Measurements from ENCODE around the gene APRT. TPM values are rescaled to one million over a fixed set of nuclear protein-coding genes. Genes with fewer than 3 reads are reported as not detected.

The APRT gene
- polyA plus RNA-seq, 3 donors = 123 to 307 (median 233) TPM

GRCh38 chr16:88807626-88808453, 3.9 kb downstream of the APRT start:
- Histone ChIP-seq H3K27me3 (ENCODE audit: control insufficient read depth in 2 of 2, insufficient read depth in 2 of 2, low read length in 2 of 2) (no peaks in the 10 kb centered on the region), H2AFZ (ENCODE audit: insufficient read depth, low read depth, low read length, poor library complexity, severe bottlenecking) (no peak overlapping the region), H3K36me3 (replicated peaks in 1 of 2; ENCODE audit: control insufficient read depth in 1 of 2, insufficient read depth in 2 of 2, low read length in 2 of 2) (peaks cover 14 to 25% of the 10 kb centered on the region in 2 donors), H3K4me3 (replicated peaks in 1 of 3; ENCODE audit: low read depth in 2 of 3, low read length in 3 of 3) (no peak overlapping the region), H3K4me2 (replicated peaks; ENCODE audit: extremely low read depth, low read length, poor library complexity, severe bottlenecking) (no peak overlapping the region), H3K79me2 (ENCODE audit: insufficient read depth, low read length) (peaks cover 80% of the 10 kb centered on the region), H3K9me3 (replicated peaks in 1 of 2; ENCODE audit: control insufficient read depth in 1 of 2, insufficient read depth in 1 of 2, low read length in 2 of 2) (no peaks in the 10 kb centered on the region), H3K9ac (ENCODE audit: insufficient read depth, low read length, poor library complexity, severe bottlenecking) (no peak overlapping the region), H3K4me1 (ENCODE audit: control insufficient read depth in 1 of 2, insufficient read depth in 2 of 2, low read length in 2 of 2) (peaks cover 41 to 60% of the 10 kb centered on the region in 2 donors), H4K20me1 (ENCODE audit: insufficient read depth, low read length) (peaks cover 40% of the 10 kb centered on the region), H3K27ac (ENCODE audit: low read depth in 1 of 2, low read length in 2 of 2) (no peak overlapping the region)
- intact Hi-C loops (cut with micrococcal nuclease) = no loop called here
- Mint-ChIP-seq H3K4me3 (no peak overlapping the region), H3K36me3 (peaks cover 19 to 30% of the 10 kb centered on the region in 2 donors), H3K9me3 (no peaks in the 10 kb centered on the region), H3K27me3 (ENCODE audit: low read depth in 3 of 3) (peaks cover 0 to 2% (median 0%) of the 10 kb centered on the region in 3 donors), H3K27ac (peak overlapping the region in 2 of 7 donors; percentile 53 to 63), H3K4me1 (peaks cover 32% of the 10 kb centered on the region)
- 91% methylated on average over 24 of the region's 26 CpGs for WGBS (ENCODE audit: insufficient coverage)
- TF ChIP-seq CTCF (IDR thresholded peaks at IDR 0.05) = no peak
- no peak for DNase-seq

GRCh38 chr16:88807142-88807625, 4.5 kb downstream of the APRT start:
- peaks cover 29% of the 10 kb centered on the region for H3K4me1 Mint-ChIP-seq
- Histone ChIP-seq H3K4me2 (replicated peaks; ENCODE audit: extremely low read depth, low read length, poor library complexity, severe bottlenecking) (no peak overlapping the region), H2AFZ (ENCODE audit: insufficient read depth, low read depth, low read length, poor library complexity, severe bottlenecking) (no peak overlapping the region), H4K20me1 (ENCODE audit: insufficient read depth, low read length) (peaks cover 40% of the 10 kb centered on the region), H3K79me2 (ENCODE audit: insufficient read depth, low read length) (peaks cover 80% of the 10 kb centered on the region), H3K4me3 (replicated peaks in 1 of 3; ENCODE audit: low read depth in 2 of 3, low read length in 3 of 3) (no peak overlapping the region), H3K27me3 (ENCODE audit: control insufficient read depth in 2 of 2, insufficient read depth in 2 of 2, low read length in 2 of 2) (no peaks in the 10 kb centered on the region), H3K9ac (ENCODE audit: insufficient read depth, low read length, poor library complexity, severe bottlenecking) (no peak overlapping the region), H3K36me3 (replicated peaks in 1 of 2; ENCODE audit: control insufficient read depth in 1 of 2, insufficient read depth in 2 of 2, low read length in 2 of 2) (peaks cover 14 to 25% of the 10 kb centered on the region in 2 donors), H3K9me3 (replicated peaks in 1 of 2; ENCODE audit: control insufficient read depth in 1 of 2, insufficient read depth in 1 of 2, low read length in 2 of 2) (no peaks in the 10 kb centered on the region), H3K27ac (ENCODE audit: low read depth in 1 of 2, low read length in 2 of 2) (no peak overlapping the region), H3K4me1 (ENCODE audit: control insufficient read depth in 1 of 2, insufficient read depth in 2 of 2, low read length in 2 of 2) (peaks cover 41 to 60% of the 10 kb centered on the region in 2 donors)
- intact Hi-C loops (cut with micrococcal nuclease) = no loop called here
- H3K9me3 Mint-ChIP-seq = no peaks in the 10 kb centered on the region
- H3K36me3 Mint-ChIP-seq = peaks cover 19 to 30% of the 10 kb centered on the region in 2 donors
- TF ChIP-seq CTCF (IDR thresholded peaks at IDR 0.05) = no peak
- no peak overlapping the region for H3K4me3 Mint-ChIP-seq
- peak overlapping the region in 1 of 7 donors; percentile 2 for H3K27ac Mint-ChIP-seq
- DNase-seq = no peak
- H3K27me3 Mint-ChIP-seq (ENCODE audit: low read depth in 3 of 3) = peaks cover 0 to 2% (median 0%) of the 10 kb centered on the region in 3 donors
- 94% methylated on average over 24 of the region's 24 CpGs for WGBS (ENCODE audit: insufficient coverage)
